ENCODE measurements around the gene PIK3AP1.

The PIK3AP1 gene

DNA sequence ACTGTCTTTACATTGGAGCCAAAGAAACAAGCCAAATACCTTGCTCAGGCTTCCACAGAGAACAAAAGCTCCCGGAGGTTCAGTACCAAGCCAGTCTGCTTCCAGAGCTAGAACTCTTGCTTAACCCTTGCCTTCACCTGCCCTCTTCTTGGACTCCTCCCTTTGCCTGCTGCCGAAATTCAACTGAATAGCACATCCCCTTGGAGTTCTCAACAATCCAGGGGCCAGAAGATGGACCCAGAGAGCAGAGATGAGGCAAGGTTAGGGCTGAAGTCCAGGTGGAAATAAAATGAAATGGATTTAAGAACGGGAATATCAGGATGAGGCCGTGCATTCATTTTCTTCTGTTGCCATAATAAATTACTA, 876 bp upstream of the PIK3AP1 start:
- in situ Hi-C loops (cut with MboI; ENCODE audit: low pct_unique_long_range_greater_than_20kb, low sequenced_read_pairs, unreplicated experiment): no loop called here
- TF ChIP-seq, protein P1, sequence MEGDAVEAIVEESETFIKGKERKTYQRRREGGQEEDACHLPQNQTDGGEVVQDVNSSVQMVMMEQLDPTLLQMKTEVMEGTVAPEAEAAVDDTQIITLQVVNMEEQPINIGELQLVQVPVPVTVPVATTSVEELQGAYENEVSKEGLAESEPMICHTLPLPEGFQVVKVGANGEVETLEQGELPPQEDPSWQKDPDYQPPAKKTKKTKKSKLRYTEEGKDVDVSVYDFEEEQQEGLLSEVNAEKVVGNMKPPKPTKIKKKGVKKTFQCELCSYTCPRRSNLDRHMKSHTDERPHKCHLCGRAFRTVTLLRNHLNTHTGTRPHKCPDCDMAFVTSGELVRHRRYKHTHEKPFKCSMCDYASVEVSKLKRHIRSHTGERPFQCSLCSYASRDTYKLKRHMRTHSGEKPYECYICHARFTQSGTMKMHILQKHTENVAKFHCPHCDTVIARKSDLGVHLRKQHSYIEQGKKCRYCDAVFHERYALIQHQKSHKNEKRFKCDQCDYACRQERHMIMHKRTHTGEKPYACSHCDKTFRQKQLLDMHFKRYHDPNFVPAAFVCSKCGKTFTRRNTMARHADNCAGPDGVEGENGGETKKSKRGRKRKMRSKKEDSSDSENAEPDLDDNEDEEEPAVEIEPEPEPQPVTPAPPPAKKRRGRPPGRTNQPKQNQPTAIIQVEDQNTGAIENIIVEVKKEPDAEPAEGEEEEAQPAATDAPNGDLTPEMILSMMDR (IDR thresholded peaks at IDR 0.05; ENCODE audit: extremely low read depth, insufficient read depth, missing control alignments): peak; percentile 36
- no peak for DNase-seq (ENCODE audit: low spot score)

DNA sequence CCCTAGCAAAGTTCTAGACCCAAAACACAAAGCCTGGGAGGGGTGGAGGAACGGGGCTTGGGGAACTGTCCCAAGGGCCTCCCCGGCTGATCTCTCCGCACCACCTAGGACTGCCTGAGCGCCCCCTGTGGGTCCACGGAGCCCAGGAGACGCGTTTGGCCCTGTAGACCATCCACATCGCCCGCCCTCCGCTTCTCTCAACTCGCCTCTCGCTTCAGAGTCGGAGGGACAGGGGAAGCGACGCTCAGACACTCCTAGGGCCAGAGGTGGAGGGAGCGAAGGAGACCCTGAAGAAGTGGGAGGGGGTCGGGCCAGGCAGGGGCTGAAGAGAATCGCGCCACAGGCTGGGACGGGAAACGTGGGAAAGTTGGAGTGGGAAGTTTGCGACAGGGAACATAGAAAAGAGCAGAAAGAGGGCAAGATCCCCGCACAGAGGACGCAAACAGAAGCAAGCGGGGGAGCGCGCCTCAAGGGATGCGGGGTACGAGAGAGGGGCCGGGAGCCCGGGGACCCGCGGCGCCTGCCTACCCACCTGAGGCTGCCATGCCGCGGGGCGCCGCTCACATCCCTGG, 378 bp downstream of the PIK3AP1 start:
- TF ChIP-seq, protein P1 (IDR thresholded peaks at IDR 0.05; ENCODE audit: extremely low read depth, insufficient read depth, missing control alignments): peak; percentile 94
- in situ Hi-C loops (cut with MboI; ENCODE audit: low pct_unique_long_range_greater_than_20kb, low sequenced_read_pairs, unreplicated experiment): loop anchor here (5.0 kb wide), 1 partner anchor 68 kb away; no protein-coding TSS in a partner anchor
- DNase-seq (ENCODE audit: low spot score): peak; percentile 87

DNA sequence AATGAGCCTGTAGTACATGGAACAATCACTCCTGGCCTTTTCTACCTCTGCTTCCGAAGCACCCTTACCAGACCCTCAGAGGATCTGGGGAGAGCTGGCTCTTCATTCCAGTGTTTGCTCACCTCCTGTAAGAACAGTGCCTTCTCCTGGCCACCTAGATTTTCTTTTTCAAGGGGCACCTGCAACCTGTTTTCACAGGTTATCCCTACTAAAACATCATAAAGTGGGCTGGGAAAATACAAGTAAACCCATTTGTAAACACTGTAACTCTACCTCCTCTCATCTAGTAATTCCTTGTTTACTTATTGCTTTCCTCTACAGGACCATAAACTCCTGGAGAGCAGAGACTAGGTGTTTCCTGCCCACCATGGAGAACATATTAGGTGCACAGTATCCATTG, 1.1 kb downstream of the PIK3AP1 start:
- peak; percentile 52 for DNase-seq (ENCODE audit: low spot score)
- in situ Hi-C loops (cut with MboI; ENCODE audit: low pct_unique_long_range_greater_than_20kb, low sequenced_read_pairs, unreplicated experiment): loop anchor here (5.0 kb wide), 1 partner anchor 67 kb away; no protein-coding TSS in a partner anchor
- TF ChIP-seq, protein P1 (IDR thresholded peaks at IDR 0.05; ENCODE audit: extremely low read depth, insufficient read depth, missing control alignments): peak; percentile 46

GRCh38 chr10:96718304-96718990, 1.9 kb downstream of the PIK3AP1 start:
- in situ Hi-C loops (cut with MboI; ENCODE audit: low pct_unique_long_range_greater_than_20kb, low sequenced_read_pairs, unreplicated experiment): loop anchor here (5.0 kb wide), 1 partner anchor 66 kb away; no protein-coding TSS in a partner anchor
- DNase-seq (ENCODE audit: low spot score): no peak
- TF ChIP-seq, protein P1 (IDR thresholded peaks at IDR 0.05; ENCODE audit: extremely low read depth, insufficient read depth, missing control alignments): no peak

- TF ChIP-seq, protein P1 (IDR thresholded peaks at IDR 0.05; ENCODE audit: extremely low read depth, insufficient read depth, missing control alignments): no peak
- in situ Hi-C loops (cut with MboI; ENCODE audit: low pct_unique_long_range_greater_than_20kb, low sequenced_read_pairs, unreplicated experiment): loop anchor here (5.0 kb wide), 1 partner anchor 64 kb away; no protein-coding TSS in a partner anchor
- DNase-seq (ENCODE audit: low spot score): no peak
Measured at GRCh38 chr10:96716390-96716789, 3.9 kb downstream of the PIK3AP1 start.

GRCh38 chr10:96714746-96715255, 5.5 kb downstream of the PIK3AP1 start:
- DNase-seq (ENCODE audit: low spot score): no peak
- TF ChIP-seq, protein P1 (IDR thresholded peaks at IDR 0.05; ENCODE audit: extremely low read depth, insufficient read depth, missing control alignments): no peak

More at GRCh38 chr10:96714746-96715255, 5.5 kb downstream of the PIK3AP1 start:
- in situ Hi-C loops (cut with MboI; ENCODE audit: low pct_unique_long_range_greater_than_20kb, low sequenced_read_pairs, unreplicated experiment): loop anchor here (5.0 kb wide), 1 partner anchor 62 kb away; no protein-coding TSS in a partner anchor

Measured in GM13977 (cell line).